SK-N-MC (cell line): ENCODE data around the gene DNAJC5.

Source experiments
- DNase-seq: peaks from one replicate; pipeline ENCODE4 v3.0.0-alpha.2; 2011; ENCODE audit warnings: low read depth, low spot score
- H3K27ac ChIP-seq: fragments of 200-600 bp; sonication (generic); 2 replicates; pipeline ENCODE4 v1.5.1; 2016; ENCODE audit warnings: mixed run types
- H3K36me3 ChIP-seq: fragments of 200-600 bp; sonication (generic); 2 replicates; pipeline ENCODE4 v1.6.1; 2017; ENCODE audit warnings: antibody characterized with exemption, low read length, mixed read lengths; ENCODE audit not compliant: insufficient read depth
- H3K4me3 ChIP-seq: fragments of 200-600 bp; sonication (generic); 2 replicates; pipeline ENCODE4 v1.5.1; 2016
- H3K9ac ChIP-seq: fragments of 200-600 bp; sonication (generic); 2 replicates; pipeline ENCODE4 v1.8.0; 2017; ENCODE audit warnings: mixed run types, mixed read lengths; ENCODE audit not compliant: insufficient read length
- H3K9me3 ChIP-seq: fragments of 200-600 bp; sonication (generic); 2 replicates; pipeline ENCODE4 v1.6.1; 2017; ENCODE audit warnings: low read depth, mild to moderate bottlenecking, antibody characterized with exemption, low read length, moderate library complexity, mixed read lengths
- EZH2 ChIP-seq: fragments of 200-600 bp; sonication (generic); IDR thresholded peaks from one replicate; pipeline ENCODE4 v1.6.1; 2017; ENCODE audit warnings: antibody characterized with exemption
- FOXP2 ChIP-seq: optimal IDR thresholded peaks from 2 replicates; pipeline ENCODE3; 2011; ENCODE audit warnings: mild to moderate bottlenecking, moderate library complexity; ENCODE audit not compliant: insufficient read depth; ENCODE audit errors: extremely low read length, control extremely low read depth
- POLR2AphosphoS5 ChIP-seq: IDR thresholded peaks from 2 replicates; pipeline ENCODE4 v1.6.1; 2012; ENCODE audit warnings: mild to moderate bottlenecking, low read depth, low read length, borderline replicate concordance

The DNAJC5 gene

DNA sequence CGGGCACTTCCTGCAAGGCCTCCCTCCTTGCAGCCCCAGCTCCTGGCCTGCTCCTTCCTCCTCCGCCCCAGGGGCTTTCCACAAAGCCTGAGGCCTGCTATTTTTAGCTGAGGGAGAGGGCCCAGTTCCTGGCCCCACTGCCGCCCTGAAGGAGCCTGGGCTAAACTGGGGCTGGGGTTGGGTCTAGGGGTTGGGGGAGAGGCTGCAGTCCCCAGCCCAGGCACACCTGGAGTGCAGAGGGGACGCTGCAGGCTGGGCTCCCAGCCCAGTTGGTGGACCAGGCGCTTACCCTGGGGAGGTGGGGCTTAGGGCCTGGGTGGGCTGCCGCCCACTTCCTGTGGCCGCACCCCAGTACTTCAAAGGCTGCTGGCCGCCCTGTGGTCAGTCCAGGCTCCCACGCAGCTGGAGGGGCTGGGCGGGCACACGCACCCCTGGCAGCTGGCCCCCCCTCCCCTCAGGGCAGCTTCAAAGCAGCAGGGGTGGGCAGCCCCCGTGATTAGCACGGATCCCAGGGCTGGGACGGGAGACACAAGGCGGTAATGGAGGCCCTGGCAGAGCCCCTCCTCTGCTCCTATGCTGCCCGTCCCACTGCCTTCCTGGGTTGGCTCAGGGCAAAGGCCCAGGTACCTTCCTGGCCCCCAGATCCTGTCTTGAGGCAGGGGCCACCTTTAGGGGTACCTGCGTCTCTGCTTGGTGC is 40.7 kb upstream of the DNAJC5 start:
- no peaks in the 10 kb centered on the region for H3K9me3 ChIP-seq
- no peak for TF ChIP-seq EZH2
- no peak for TF ChIP-seq FOXP2
- TF ChIP-seq POLR2AphosphoS5 = no peak
- H3K4me3 ChIP-seq = no peak overlapping the region
- DNase-seq = no peak
- no peak overlapping the region for H3K27ac ChIP-seq
- H3K36me3 ChIP-seq = no peaks in the 10 kb centered on the region
- no peak overlapping the region for H3K9ac ChIP-seq

DNA sequence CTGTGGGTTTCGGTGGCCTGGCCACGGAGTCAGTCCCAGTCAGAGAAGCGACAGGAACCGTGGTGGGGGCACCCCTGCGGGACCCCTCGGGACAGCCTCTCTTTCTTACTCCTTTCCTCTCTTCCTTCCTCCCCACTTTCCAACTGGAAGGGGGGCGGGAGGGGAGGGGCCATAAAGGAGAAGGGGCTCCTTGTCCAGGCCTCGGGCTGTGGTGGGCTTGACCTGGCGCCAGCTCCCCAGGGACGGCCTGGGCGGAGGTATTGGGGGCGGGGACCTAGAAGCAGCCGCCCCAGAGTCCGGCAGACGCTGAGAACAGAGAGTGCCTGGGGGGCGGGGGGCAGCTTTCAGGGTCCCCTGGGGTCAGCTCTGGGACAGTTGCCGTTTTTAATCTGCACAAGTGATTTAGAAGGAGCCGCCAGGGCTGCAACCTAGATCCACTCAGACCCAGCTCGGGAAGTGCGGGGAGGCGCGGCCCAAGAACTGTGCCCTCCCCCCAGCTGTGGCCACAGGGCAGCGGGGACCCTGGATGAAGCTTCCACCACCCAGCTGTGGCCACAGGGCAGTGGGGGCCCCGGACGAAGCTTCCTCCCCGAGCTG is 40.1 kb upstream of the DNAJC5 start:
- Histone ChIP-seq H3K9me3 (no peaks in the 10 kb centered on the region), H3K27ac (no peak overlapping the region), H3K36me3 (no peaks in the 10 kb centered on the region), H3K4me3 (no peak overlapping the region), H3K9ac (no peak overlapping the region)
- TF ChIP-seq FOXP2 (no peak), POLR2AphosphoS5 (no peak), EZH2 (no peak)
- DNase-seq = no peak

DNA sequence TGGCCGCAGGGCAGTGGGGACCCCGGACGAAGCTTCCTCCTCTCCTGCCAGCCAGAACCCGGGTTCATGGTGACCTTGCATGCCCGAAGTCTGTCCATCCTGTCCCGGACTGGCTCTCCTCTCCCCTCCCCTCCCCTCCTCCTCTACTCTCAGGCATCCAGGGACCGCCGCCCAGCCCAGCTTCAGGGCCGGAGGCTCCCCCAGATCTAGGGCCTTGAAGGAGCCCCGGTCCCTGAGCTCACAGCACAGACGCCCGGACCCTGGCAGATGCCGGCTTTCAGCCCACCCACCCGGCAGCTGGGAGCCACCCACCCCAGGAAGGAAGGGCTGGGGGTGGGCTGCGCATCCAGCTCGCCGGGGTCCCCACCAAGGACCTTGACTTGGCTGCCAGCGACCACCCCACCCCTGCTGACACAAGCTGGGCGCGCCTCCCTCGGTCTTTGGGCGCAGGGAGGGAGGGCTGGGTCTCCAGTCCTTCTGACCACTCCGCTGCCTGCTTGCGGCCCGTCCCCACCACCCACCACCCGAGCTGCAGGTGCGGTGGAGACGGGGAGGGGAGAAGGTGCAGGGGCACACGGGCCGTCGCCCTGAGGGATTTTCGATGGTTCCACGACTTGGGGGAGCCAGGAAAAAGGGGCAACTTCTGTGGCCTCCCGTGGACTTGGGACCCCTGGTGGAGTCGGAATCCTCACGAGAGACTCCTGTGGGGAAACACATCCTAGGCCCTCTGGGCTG is 39.4 kb upstream of the DNAJC5 start:
- Histone ChIP-seq H3K4me3 (no peak overlapping the region), H3K27ac (no peak overlapping the region), H3K9ac (no peak overlapping the region), H3K36me3 (no peaks in the 10 kb centered on the region), H3K9me3 (no peaks in the 10 kb centered on the region)
- TF ChIP-seq FOXP2 (no peak), EZH2 (no peak), POLR2AphosphoS5 (no peak)
- DNase-seq = no peak

DNA sequence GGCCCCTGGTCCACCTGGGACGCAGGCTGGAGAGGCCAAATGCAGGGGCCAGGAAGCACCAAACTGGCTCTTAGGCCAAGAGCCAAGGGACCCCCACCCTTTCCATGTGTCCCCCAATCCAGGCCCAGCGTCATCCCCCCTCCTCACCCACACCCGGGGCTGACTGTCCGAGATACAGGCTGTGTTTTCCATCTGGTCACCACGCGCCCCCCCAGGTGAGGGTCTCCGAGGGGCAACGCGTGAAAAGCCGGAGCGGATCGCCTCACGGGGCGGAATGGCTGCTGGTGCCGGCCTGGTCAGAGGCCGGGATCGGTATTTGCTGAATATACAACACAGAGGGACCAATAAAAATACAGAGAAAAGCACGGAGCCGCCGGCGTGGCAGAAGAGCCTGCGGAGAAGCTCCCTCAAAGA is 38.8 kb upstream of the DNAJC5 start:
- no peaks in the 10 kb centered on the region for H3K9me3 ChIP-seq
- TF ChIP-seq EZH2 (no peak), FOXP2 (no peak), POLR2AphosphoS5 (no peak)
- H3K27ac ChIP-seq = no peak overlapping the region
- H3K36me3 ChIP-seq = no peaks in the 10 kb centered on the region
- H3K9ac ChIP-seq = no peak overlapping the region
- no peak overlapping the region for H3K4me3 ChIP-seq
- no peak for DNase-seq

DNA sequence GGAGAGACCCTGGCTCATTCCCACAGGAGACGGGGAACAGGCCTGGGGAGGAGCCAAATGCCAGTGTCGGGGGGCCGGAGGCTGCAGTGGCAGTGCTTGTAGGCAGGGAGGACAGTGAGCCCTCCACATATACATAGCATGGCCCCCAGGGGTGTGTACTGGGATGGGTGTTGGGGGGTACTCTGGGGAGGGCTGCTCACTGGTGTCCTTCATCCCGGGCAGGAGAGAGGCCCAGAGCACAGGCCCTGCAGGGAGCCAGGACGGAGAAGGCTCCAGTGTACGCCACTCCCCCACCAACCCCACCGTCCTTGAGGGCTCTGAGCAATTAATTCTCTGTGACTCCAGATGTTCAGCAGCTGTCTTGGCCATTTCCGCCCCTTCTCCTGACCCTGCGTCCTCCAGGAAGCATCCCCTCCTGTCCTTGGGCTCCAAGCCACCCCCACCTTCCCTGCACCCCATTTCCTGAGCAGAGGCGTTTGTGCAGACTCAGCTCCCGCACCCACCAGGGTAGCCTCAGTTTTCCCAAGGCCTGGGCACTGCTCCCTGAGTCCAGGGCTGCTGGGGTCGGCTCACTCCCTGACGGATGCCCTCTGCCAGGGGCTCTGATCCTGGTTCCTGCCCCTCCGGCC is 37.0 kb upstream of the DNAJC5 start:
- TF ChIP-seq EZH2 = no peak
- no peak for TF ChIP-seq POLR2AphosphoS5
- TF ChIP-seq FOXP2 = no peak
- Histone ChIP-seq H3K27ac (no peak overlapping the region), H3K9me3 (no peaks in the 10 kb centered on the region), H3K36me3 (no peaks in the 10 kb centered on the region), H3K9ac (no peak overlapping the region), H3K4me3 (no peak overlapping the region)
- DNase-seq = no peak

DNA sequence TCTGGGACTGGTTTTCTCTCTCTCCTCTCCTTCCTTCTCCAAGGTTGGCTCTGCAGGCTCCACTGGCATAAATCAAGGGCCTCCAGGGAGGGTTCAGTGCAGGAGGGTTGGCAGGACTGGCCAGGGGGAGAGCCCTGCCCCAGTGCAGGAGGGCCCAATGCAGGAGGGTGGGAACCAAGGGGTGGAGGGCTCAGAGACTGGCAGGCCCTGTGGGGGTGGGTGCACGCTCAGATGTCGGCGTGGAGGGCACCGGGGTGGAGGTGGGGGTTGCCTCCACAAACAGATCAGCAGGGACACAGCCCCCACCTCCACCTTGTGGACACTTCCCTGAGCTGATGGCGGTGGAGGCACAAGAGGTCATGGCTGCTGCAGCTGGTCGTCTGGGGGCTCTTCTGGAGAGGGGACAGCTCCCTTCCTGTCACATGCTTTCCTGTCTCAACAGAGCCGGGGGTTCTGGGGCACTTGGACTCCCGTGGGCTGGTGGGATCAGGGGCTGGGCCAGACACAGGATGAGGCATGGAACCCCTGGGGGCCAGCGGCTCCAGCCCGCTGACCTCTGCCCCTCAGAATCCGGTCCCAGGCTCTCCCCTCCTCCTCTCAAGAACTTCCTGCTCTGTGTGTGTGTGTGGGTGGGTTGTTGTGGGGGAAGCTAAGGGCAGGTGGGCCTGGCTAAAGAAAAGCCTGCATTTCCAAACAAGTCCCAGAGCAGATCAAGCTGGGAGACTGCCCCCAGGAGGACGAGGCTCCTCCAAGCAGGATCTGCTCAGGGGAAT is 36.3 kb upstream of the DNAJC5 start:
- no peak overlapping the region for H3K27ac ChIP-seq
- H3K36me3 ChIP-seq = no peaks in the 10 kb centered on the region
- TF ChIP-seq EZH2 (no peak), POLR2AphosphoS5 (no peak), FOXP2 (no peak)
- H3K9ac ChIP-seq = no peak overlapping the region
- no peak for DNase-seq
- no peak overlapping the region for H3K4me3 ChIP-seq
- no peaks in the 10 kb centered on the region for H3K9me3 ChIP-seq

DNA sequence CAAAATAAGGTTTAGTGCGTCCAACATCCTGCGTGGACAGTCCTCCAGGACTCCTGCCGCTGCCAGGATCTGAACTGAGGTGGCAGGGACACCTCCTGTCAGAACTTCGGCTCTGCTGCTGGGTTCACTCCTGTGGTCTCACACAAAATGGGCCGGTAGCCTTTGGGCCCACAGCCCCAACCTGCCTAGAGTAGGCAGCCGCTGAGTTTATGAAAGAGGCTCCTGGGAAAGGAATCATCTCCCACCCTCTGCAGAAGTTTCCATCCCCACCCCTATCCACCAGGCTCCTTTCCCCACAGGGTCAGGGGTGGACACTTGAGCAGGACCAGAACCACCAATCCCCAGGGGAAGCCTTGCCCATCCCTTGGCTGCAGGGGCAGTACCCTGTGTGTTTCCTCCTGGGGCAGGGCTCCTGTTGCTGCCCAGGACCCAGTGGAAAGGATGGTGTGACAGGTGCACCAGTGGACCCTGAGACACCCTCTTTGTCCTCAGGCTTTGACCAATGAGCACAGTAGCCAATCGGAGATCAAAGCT is 35.7 kb upstream of the DNAJC5 start:
- DNase-seq = no peak
- H3K36me3 ChIP-seq = no peaks in the 10 kb centered on the region
- TF ChIP-seq EZH2 (no peak), POLR2AphosphoS5 (no peak), FOXP2 (no peak)
- no peak overlapping the region for H3K9ac ChIP-seq
- no peaks in the 10 kb centered on the region for H3K9me3 ChIP-seq
- no peak overlapping the region for H3K27ac ChIP-seq
- no peak overlapping the region for H3K4me3 ChIP-seq
